ENCODE data around the gene KCNH1.

- TF ChIP-seq TAF1 (IDR thresholded peaks at IDR 0.05; ENCODE audit: borderline replicate concordance, low read depth, low read length) (no peak), HDGF (IDR thresholded peaks at IDR 0.05) (no peak), SMC3 (IDR thresholded peaks at IDR 0.05; ENCODE audit: borderline replicate concordance, low read length) (no peak), ZBED1 (IDR thresholded peaks at IDR 0.05; ENCODE audit: borderline replicate concordance) (no peak), BACH1 (IDR thresholded peaks at IDR 0.05; ENCODE audit: borderline replicate concordance) (no peak), POLR2A (IDR thresholded peaks at IDR 0.05; ENCODE audit: low read depth, low read length) (no peak), RFX5 (IDR thresholded peaks at IDR 0.05; ENCODE audit: low read depth, low read length) (no peak), SUZ12 (IDR thresholded peaks at IDR 0.05; ENCODE audit: unreplicated experiment) (no peak), KDM1A (IDR thresholded peaks at IDR 0.05; ENCODE audit: borderline replicate concordance) (no peak), ZNF274 (IDR thresholded peaks at IDR 0.05; ENCODE audit: insufficient read depth, insufficient read length) (no peak), BRCA1 (IDR thresholded peaks at IDR 0.05; ENCODE audit: low read depth, low read length) (no peak), CHD1 (IDR thresholded peaks at IDR 0.05; ENCODE audit: low read depth, low read length) (no peak)
- TF ChIP-seq, protein P1, sequence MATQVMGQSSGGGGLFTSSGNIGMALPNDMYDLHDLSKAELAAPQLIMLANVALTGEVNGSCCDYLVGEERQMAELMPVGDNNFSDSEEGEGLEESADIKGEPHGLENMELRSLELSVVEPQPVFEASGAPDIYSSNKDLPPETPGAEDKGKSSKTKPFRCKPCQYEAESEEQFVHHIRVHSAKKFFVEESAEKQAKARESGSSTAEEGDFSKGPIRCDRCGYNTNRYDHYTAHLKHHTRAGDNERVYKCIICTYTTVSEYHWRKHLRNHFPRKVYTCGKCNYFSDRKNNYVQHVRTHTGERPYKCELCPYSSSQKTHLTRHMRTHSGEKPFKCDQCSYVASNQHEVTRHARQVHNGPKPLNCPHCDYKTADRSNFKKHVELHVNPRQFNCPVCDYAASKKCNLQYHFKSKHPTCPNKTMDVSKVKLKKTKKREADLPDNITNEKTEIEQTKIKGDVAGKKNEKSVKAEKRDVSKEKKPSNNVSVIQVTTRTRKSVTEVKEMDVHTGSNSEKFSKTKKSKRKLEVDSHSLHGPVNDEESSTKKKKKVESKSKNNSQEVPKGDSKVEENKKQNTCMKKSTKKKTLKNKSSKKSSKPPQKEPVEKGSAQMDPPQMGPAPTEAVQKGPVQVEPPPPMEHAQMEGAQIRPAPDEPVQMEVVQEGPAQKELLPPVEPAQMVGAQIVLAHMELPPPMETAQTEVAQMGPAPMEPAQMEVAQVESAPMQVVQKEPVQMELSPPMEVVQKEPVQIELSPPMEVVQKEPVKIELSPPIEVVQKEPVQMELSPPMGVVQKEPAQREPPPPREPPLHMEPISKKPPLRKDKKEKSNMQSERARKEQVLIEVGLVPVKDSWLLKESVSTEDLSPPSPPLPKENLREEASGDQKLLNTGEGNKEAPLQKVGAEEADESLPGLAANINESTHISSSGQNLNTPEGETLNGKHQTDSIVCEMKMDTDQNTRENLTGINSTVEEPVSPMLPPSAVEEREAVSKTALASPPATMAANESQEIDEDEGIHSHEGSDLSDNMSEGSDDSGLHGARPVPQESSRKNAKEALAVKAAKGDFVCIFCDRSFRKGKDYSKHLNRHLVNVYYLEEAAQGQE (IDR thresholded peaks at IDR 0.05; ENCODE audit: low read depth, low read length) = no peak
- TF ChIP-seq, protein P2, sequence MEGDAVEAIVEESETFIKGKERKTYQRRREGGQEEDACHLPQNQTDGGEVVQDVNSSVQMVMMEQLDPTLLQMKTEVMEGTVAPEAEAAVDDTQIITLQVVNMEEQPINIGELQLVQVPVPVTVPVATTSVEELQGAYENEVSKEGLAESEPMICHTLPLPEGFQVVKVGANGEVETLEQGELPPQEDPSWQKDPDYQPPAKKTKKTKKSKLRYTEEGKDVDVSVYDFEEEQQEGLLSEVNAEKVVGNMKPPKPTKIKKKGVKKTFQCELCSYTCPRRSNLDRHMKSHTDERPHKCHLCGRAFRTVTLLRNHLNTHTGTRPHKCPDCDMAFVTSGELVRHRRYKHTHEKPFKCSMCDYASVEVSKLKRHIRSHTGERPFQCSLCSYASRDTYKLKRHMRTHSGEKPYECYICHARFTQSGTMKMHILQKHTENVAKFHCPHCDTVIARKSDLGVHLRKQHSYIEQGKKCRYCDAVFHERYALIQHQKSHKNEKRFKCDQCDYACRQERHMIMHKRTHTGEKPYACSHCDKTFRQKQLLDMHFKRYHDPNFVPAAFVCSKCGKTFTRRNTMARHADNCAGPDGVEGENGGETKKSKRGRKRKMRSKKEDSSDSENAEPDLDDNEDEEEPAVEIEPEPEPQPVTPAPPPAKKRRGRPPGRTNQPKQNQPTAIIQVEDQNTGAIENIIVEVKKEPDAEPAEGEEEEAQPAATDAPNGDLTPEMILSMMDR (IDR thresholded peaks at IDR 0.05 in 2 of 3, conservative IDR thresholded peaks at IDR 0.05 in 1 of 3; ENCODE audit: control insufficient read depth in 2 of 3, extremely low read depth in 1 of 3, insufficient read depth in 1 of 3, low read depth in 3 of 3, low read length in 3 of 3) = no peak
These were observed 464.0 kb downstream of the KCNH1 start for GRCh38 chr1:210669951-210670350.

Data from GM12878 (cell line).